SHP77 (cell line): ENCODE measurements around the gene TNC.

Experiments used
- DNase-seq, 2 experiments: peaks; one replicate each; lab custom pipeline; 2025; lab: John Stamatoyannopoulos, UW

The TNC gene

GRCh38 chr9:115046199-115046598 lies 71.8 kb downstream of the TNC start:
- no peak for DNase-seq

GRCh38 chr9:115043632-115044031 lies 74.3 kb downstream of the TNC start:
- DNase-seq, result no peak

GRCh38 chr9:115042781-115043509 lies 75.0 kb downstream of the TNC start:
- no peak for DNase-seq

GRCh38 chr9:115039516-115040120 lies 78.3 kb downstream of the TNC start:
- no peak for DNase-seq

GRCh38 chr9:115038178-115038577 lies 79.8 kb downstream of the TNC start:
- no peak for DNase-seq

- DNase-seq, result no peak
These were observed 81.3 kb downstream of the TNC start for GRCh38 chr9:115036691-115037090.

GRCh38 chr9:115035841-115036612 lies 81.9 kb downstream of the TNC start:
- DNase-seq, result no peak

GRCh38 chr9:115034801-115035200 lies 83.2 kb downstream of the TNC start:
- no peak for DNase-seq

GRCh38 chr9:115033800-115034199 lies 84.2 kb downstream of the TNC start:
- no peak for DNase-seq

GRCh38 chr9:115032296-115032695 lies 85.7 kb downstream of the TNC start:
- DNase-seq, result no peak

GRCh38 chr9:115030006-115030405 lies 88.0 kb downstream of the TNC start:
- no peak for DNase-seq

- DNase-seq, result no peak
These were observed 92.2 kb downstream of the TNC start for GRCh38 chr9:115025721-115026120.

- no peak for DNase-seq
These were observed 92.9 kb downstream of the TNC start for GRCh38 chr9:115024925-115025535.

GRCh38 chr9:115022760-115023434 lies 95.1 kb downstream of the TNC start:
- DNase-seq, result no peak

GRCh38 chr9:115018547-115019435 lies 99.2 kb downstream of the TNC start:
- DNase-seq, result no peak

GRCh38 chr9:115016344-115016743 lies 101.6 kb downstream of the TNC start:
- no peak for DNase-seq

- peak in 1 of 2 experiments; percentile 39 for DNase-seq
These were observed 102.8 kb downstream of the TNC start for GRCh38 chr9:115015018-115015635.

GRCh38 chr9:115014438-115014837 lies 103.5 kb downstream of the TNC start:
- DNase-seq, result no peak

- peak; percentile 64 to 75 for DNase-seq
These were observed 104.0 kb downstream of the TNC start for GRCh38 chr9:115013998-115014397.

GRCh38 chr9:115012486-115012885 lies 105.5 kb downstream of the TNC start:
- no peak for DNase-seq

- no peak for DNase-seq
These were observed 107.1 kb downstream of the TNC start for GRCh38 chr9:115010874-115011273.
